ENCODE results near the gene TRIM28.

TRIM28 gene

DNA sequence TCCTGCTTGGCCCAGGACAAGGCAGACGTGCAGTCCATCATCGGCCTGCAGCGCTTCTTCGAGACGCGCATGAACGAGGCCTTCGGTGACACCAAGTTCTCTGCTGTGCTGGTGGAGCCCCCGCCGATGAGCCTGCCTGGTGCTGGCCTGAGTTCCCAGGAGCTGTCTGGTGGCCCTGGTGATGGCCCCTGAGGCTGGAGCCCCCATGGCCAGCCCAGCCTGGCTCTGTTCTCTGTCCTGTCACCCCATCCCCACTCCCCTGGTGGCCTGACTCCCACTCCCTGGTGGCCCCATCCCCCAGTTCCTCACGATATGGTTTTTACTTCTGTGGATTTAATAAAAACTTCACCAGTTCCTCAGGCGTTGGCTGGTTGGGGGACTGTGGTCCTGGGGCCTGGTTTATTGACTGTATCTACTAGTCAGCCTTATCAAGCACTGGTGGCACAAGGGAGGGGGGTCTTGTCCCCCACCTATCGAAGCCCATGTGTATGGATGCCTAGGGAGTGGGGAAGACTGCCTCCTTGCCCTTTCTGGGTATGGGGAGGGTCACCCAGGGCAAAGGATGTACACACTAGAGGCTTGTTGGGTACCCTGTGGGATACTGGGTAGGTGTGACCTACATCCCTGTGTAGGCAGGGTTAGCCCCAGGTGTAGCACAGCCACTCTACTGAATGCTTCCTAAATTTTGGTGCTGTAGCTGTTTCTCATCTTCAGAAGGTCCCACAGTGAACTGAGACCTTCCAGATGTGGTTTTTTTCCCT is 6.7 kb downstream of the TRIM28 start:
- no peak overlapping the region for H3K27ac ChIP-seq
- no peak for TF ChIP-seq ZFX (IDR thresholded peaks at IDR 0.05)
- TF ChIP-seq, protein P1, sequence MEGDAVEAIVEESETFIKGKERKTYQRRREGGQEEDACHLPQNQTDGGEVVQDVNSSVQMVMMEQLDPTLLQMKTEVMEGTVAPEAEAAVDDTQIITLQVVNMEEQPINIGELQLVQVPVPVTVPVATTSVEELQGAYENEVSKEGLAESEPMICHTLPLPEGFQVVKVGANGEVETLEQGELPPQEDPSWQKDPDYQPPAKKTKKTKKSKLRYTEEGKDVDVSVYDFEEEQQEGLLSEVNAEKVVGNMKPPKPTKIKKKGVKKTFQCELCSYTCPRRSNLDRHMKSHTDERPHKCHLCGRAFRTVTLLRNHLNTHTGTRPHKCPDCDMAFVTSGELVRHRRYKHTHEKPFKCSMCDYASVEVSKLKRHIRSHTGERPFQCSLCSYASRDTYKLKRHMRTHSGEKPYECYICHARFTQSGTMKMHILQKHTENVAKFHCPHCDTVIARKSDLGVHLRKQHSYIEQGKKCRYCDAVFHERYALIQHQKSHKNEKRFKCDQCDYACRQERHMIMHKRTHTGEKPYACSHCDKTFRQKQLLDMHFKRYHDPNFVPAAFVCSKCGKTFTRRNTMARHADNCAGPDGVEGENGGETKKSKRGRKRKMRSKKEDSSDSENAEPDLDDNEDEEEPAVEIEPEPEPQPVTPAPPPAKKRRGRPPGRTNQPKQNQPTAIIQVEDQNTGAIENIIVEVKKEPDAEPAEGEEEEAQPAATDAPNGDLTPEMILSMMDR (conservative IDR thresholded peaks at IDR 0.05): no peak

DNA sequence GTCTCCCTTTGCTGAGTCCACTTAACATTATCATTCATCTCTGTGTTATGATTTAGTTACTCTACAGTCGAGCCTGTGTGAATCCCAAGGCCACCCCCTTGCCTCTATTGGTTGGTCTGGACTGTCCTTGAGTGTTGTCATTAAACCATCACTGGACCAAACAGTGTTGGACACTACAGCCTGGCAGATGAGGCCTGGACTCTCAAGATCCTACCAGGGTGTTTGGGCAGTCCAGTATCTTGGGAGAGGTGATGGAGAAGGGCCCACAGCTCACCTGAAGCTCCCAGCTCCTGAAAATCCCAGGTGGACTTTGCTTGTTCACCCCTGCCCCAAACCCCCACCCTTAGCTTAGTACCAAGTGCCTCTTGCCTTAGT is 7.2 kb downstream of the TRIM28 start:
- TF ChIP-seq, protein P1 (conservative IDR thresholded peaks at IDR 0.05): no peak
- TF ChIP-seq ZFX (IDR thresholded peaks at IDR 0.05): no peak
- H3K27ac ChIP-seq: no peak overlapping the region

DNA sequence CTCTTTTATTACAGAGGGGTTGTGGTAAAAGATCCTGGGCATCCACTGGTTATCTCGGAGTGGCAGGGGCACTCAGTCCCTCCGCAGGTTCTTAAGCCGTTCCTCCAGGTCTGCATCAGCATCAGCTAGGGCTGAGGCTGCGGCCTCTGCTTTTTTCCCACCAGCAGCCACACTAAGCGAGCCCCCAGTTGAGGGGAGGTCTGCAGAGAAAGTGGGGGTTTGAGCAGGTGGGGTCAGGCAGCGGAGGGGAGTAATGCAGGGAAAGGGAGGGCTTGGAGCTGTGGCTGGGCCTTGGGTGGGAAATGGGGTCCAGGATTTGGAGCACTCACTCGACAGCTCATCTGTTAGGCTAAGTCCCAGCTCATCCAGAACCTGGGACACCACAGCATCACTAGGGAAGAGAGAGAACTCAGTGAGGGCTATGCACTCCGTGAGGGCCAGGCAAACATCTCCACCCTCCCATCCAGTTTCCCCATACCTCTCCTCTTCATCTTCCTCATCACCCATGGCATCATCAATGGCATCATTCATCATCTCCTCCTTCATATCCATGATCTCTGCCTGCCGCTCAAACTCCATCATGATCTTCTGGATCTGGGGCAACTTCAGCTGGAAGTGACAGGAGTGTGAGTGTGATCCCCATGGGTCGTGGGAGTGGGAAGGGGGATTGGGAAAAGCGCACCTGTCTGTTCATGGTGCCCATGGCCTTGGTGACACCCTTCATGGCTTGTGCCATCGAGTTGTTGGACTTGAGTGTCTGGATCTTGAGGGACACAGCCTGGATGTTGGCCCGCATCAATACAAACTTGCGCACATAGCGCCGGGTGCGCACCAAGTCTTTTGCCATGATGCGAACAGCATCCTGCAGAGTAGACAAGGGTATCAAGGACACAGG is 8.0 kb downstream of the TRIM28 start:
- H3K27ac ChIP-seq: no peak overlapping the region
- TF ChIP-seq, protein P1 (conservative IDR thresholded peaks at IDR 0.05): no peak
- no peak for TF ChIP-seq ZFX (IDR thresholded peaks at IDR 0.05)

- no peak overlapping the region for H3K27ac ChIP-seq
- no peak for TF ChIP-seq ZFX (IDR thresholded peaks at IDR 0.05)
- TF ChIP-seq, protein P1 (conservative IDR thresholded peaks at IDR 0.05): no peak
Measured at GRCh38 chr19:58552655-58553054, 8.8 kb downstream of the TRIM28 start.

GRCh38 chr19:58553799-58554493 is 10.1 kb downstream of the TRIM28 start:
- H3K27ac ChIP-seq: peak overlapping the region; percentile 81
- no peak for TF ChIP-seq ZFX (IDR thresholded peaks at IDR 0.05)
- TF ChIP-seq, protein P1 (conservative IDR thresholded peaks at IDR 0.05): no peak

DNA sequence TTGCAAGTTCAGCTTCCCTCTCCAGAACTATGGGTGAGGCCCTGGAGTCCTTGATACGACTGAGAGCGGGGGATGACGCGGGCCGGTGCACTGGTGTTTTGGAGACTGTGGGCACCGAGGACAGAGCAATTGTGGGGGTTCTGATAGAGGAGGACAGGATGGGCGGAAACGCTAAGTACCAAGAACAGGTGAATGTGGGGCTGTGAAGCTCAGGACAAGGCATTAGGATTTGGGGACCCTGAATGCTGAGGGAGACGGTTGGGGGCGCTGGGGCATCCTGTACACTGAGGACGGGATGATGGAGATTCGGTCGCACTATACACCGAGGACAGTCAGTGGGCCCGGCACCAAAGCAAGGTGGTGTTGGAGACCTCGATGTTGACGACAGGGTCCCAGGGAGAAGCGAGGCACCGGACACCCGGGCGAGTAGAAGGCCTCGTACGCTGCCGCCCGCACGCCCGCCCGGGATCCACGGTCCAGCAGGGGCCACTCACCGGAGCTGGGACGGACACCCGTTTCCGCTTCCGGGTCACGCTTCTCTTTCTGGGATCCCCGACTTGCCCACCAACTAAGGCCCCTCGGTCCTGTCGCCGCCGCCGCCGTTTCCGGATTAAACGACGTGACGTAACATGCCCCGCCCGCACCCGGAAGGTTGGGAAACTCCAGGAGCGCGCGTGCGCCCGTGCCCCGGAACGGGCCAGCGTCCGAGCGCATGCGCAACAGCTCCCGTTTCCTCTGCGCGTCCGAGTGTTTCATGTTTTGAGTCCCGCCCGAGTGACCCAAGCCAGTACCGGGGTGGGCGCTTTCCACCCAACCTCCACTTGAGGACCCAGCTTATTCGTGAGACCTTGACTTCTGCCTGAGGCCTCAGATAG is 10.9 kb downstream of the TRIM28 start, which contains the start of gene CHMP2A:
CHMP2A (minus strand) TSS at position 612 of the 875 bp plus-strand sequence. CDS start 893 bp downstream, outside the sequence.
- peak within 1 kb of the TSS; percentile 81 for H3K27ac ChIP-seq

More for the DNA sequence above, 10.9 kb downstream of the TRIM28 start, which contains the start of gene CHMP2A:
- TF ChIP-seq, protein P1 (conservative IDR thresholded peaks at IDR 0.05): no peak
- peak; percentile 45; the same call in 1 of the 2 replicates for TF ChIP-seq ZFX (IDR thresholded peaks at IDR 0.05)

Measured in C4-2B (cell line).